ENCODE results near the gene TMEM259.

TMEM259 gene

DNA sequence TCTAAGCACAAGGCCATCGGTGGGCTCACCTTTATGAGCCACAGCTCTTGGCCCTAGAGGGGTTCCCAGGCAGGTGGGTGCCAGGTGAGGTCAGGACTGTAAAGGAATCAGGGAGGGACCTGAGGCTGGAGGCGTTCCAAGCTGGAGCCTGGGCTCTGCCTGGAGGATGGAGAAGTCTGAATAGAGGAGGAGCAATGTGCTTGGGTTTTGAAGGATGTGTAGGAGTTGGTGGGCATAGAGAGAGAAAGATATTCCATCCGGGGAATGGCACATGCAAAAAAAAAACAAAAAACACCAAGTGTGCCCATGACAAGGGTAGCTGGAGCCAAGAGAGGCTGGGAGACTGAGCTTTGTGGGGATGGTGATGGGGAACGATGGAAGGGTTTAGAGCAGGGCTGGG, 18.3 kb downstream of the TMEM259 start:
- no peak for DNase-seq (ENCODE audit: low spot score)

DNA sequence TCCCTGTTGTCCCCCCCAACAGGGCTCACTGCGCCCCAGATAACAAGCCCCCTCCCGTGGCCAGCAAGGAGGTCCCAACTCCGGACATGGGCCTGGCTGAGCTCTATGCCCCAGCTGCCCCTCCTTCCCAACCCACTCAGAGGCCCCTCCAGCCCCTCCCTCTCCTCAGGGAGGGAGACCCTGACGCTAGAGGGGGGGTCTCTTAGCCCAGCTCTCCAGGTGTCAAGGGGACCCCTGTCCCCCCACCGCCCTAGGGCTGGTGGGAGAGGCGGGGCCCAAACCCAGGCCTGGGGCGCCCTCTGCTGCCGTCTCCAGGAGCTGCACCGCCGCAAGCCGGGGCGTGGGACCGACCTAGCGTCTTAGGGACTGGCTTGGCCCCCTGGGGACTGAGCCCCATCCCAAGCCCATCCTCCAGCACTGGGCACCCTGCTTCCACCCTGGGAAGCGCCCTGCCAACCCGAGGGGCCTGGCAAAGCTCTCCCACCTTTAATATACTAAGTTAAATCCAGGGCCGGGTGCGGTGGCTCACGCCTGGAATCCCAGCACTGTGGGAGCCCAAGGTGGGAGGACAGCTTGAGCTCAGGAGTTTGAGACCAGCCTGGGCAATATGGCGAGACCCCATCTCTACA, 19.3 kb downstream of the TMEM259 start:
- no peak for DNase-seq (ENCODE audit: low spot score)

DNA sequence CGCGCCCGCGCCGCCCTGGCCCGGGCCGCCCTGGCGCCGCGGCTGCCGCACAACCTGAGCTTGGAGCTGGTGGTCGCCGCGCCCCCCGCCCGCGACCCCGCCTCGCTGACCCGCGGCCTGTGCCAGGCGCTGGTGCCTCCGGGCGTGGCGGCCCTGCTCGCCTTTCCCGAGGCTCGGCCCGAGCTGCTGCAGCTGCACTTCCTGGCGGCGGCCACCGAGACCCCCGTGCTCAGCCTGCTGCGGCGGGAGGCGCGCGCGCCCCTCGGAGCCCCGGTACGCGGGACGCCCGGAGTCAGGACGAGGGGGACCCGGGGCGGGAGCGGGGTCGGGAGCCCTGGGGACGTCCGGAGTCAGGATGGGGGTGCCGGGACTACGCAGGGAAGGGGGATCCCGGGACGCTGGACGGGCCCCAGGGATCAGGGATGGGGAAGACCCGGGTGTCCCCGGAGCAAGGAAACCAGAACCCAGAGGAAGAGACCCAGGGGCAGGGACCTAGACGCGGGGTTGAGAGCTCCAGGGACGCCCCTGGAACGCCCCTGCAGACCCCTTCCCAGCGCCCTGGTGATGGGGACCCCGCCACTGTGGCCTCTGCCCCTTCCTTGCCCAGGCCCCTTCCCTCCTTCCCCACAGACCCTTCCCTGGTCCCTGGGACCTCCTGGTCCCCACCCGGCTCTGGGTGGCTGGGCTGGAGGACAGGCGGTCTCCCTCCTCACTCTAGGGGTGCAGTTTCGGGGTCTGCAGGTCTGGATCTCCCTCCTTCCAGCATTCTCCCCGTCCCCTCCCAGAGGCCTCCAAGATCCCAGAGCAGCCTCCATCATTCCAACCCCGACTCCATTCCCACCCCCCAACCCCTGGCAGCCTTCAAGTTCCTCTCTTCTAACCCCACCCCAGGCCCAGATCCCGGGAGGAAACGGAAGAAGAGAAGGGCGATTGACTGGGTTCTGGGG, 20.1 kb downstream of the TMEM259 start:
- no peak for DNase-seq (ENCODE audit: low spot score)

DNA sequence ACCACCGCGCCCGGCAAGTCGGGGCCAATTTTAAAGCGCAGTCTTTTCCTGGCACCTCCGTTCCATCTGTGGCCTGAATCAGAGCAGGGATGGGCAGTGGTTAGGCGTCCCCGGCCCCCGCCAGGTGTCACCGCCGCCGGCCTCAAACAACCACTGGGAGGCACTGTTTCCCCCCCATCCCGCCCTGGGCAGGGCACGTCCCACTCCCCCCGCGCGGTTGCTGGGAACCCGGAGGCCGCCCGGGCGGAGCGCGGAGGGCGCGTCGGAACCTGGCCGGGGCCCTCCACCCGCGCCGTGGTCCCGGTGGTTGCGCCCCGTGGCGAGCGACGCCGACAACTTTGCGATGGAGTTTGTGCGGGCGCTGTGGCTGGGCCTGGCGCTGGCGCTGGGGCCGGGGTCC, 20.8 kb downstream of the TMEM259 start, which contains the start of gene GRIN3B:
Gene GRIN3B (plus strand): TSS at position 325 of the 400 bp plus-strand sequence. CDS start 19 bp downstream, at position 344.
- no peak for DNase-seq (ENCODE audit: low spot score)

DNA sequence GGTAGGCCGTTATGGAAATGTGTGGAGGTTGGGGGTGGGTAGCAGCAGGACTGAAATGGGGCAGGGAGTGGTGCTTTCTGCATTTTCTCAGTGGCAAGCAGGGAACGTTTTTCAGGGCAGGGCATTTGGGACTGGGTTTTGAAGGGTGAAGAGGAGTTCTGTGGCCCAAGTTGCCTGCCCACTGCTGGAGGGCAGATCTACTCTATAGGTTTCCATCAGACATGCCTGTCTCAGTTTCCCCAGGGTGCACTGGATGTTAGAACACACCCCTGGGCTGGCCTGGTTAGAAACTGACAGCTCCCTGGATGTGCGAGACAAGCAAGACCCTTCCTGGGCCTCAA, 21.6 kb downstream of the TMEM259 start:
- DNase-seq (ENCODE audit: low spot score): no peak

DNA sequence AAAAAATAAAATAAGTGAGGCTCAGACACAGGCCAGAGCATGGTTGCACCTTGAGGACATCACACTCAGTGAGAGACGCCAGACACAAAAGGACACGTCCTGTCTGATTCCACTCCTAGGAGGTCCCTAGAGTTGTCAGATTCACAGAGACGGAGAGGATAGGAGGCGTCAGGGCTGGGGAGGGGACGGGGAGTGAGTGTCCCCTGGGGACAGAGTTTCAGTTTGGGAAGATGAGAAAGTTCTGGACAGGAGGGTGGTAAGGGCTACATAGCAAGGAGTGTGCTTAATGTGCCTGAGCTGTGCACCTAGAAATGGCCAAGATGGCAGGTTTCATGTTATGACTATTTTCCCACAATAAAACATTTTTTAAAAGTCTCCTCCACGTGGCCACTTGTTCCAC, 22.9 kb downstream of the TMEM259 start:
- no peak for DNase-seq (ENCODE audit: low spot score)

DNA sequence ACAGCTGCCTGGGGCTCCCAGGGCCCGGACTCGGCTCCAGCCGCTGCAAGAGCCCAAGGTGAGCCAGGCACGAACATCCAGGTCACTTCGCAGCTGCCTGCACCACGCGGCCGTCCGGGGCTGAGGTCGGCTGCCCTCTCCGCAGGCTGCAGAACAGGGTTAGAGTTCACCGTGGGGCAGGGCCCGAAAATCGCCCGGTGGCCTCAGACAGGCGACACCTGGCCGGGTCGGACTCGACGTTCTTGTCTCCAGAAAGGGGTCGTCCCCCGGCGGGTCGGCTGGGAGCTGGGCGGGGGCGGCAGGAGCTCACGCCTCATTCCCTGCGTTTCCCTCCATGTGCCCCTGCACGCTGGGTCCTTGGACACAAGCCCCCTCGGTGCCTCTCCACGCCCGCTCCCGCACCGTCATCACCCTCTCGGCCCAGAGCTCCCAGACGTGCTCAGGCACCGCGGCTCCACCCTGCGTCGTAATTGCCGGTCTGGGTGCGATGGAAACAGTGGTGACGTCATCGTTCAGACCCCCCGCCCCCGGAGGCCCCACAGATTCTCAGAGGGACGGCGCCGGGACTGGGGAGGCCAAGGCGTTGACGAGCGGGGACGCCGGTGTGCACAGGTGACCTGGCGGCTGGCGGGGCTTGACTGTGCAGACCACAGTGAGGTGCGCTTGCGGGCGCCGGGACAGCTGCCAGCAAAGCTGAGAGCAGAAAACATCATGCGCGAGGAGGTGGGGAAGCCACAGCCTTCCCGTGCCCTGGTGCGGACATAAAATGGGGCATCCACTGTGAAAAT, 24.7 kb downstream of the TMEM259 start:
- DNase-seq (ENCODE audit: low spot score): no peak

DNA sequence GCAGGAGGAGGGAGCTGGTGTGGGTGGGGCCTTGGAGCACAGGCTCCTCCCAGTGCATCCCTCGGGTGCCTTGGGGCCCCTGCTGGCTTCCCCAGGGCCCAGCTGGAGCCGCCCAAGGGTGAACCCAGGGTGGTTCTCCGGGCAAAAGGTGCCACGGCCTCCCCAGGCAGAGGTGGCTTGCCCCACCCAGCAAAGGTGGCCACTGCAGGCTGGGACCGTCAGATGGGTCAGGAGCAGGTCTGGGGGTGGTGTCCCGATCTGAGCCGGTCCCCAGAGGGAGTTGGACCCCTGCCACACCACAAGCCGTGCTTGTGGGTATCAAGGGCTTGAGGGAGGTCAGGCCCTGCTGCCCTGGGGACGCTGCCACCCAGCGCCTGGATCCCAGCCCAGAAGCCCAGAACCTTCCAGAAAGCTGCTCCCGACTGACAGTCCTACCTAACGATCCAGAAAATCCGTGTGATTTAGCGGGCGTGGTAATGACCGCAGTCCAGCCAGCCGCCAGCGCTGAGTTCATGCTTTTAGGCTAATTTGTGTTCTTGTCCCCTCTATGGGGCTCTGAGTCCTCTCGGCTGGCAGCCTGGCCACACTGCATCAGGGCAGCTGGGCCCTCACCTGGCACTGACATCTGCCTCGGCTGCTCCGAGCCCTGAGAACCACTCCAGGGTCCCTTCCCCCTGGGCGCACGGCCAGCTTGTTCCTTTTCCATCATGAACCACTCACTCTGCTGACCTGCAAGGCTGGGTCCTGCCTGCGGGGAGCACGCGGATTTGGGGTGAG, 25.7 kb downstream of the TMEM259 start:
- DNase-seq (ENCODE audit: low spot score): no peak

DNA sequence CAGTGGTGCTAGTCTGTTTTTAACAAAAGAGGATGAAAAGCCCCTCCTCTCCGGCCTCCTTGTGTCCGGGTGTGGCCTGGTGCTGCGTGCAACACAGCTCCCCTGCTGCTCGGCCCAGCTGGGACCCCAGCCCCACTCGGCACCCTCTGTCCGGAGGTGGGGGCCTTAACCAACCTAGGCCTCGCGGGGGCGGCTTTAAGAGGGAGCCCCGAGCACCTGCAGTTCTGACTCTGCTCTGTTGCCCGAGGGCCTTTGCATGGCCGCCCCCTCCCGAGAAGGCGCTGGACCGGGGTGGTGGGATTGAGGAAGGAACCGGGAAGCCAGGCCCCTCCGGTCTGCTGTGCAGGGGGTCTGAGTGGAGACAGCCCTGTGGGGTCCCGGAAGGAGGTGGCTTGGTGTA, 26.4 kb downstream of the TMEM259 start:
- DNase-seq (ENCODE audit: low spot score): no peak

DNA sequence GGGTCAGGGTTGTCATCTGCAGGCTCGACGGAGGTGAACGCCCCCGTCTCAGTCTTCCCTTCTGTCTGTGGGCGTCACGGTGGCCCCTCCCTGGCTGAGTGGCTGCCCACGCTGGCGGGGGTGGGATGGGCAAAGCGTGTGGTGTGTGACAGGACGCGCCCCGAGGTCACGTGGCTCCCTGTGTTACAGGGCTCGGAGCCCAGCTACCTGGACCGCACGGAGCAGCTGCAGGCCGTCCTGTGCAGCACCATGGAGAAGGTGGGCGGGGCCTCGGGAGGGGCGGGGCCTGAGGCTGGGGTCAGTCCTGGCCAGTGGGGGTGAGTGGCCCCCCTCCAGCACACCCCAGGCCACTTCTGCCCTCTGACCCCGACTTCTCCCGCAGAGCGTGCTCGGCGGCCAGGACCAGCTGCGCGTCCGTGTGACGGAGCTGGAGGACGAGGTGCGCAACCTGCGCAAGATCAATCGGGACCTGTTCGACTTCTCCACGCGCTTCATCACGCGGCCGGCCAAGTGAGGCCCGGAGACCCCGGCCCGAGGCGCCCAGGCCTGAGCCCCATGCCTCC, 27.0 kb downstream of the TMEM259 start:
- no peak for DNase-seq (ENCODE audit: low spot score)

DNA sequence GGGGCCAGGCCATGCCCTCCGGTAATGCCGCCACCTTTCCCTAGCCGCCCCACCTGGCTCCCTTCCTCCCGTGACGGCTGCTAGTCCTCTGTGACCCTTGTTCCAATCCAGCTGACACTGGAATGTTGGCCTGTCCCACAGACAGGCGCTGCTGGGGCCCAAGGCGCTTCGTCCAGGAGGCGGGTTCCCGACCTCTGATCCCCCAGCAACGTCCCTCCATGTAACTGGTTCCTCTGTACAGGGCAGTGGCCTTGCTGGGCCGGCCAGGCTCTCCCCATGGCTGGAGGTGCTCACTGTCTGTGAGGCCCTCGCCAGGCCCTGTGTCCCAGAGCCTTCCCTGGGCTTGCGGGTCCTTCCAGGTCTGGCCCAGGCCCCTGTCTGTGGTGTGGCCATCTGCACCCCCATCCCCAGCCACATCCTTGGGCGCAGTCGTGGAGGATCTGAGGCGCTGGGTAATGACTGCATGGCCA, 27.5 kb downstream of the TMEM259 start:
- no peak for DNase-seq (ENCODE audit: low spot score)

DNA sequence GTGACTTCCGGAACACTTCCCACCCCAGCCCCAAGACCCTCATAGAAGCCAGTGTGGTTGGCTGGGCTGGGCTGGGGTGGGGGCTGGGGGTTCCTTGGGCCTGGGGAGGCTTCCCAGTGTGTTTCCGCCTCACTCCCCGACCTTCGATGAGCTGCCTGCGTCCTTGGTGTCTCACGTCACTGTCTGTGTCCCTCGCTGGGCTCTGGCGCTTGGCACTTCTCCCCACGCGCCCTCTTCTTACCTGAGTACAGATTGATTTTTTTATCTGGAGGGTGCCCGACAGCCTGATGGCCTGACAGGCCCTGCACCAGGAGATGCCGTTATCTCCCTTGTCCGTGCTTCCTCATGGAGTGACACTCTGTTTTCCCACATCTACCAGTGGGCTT, 28.3 kb downstream of the TMEM259 start:
- DNase-seq (ENCODE audit: low spot score): no peak

DNA sequence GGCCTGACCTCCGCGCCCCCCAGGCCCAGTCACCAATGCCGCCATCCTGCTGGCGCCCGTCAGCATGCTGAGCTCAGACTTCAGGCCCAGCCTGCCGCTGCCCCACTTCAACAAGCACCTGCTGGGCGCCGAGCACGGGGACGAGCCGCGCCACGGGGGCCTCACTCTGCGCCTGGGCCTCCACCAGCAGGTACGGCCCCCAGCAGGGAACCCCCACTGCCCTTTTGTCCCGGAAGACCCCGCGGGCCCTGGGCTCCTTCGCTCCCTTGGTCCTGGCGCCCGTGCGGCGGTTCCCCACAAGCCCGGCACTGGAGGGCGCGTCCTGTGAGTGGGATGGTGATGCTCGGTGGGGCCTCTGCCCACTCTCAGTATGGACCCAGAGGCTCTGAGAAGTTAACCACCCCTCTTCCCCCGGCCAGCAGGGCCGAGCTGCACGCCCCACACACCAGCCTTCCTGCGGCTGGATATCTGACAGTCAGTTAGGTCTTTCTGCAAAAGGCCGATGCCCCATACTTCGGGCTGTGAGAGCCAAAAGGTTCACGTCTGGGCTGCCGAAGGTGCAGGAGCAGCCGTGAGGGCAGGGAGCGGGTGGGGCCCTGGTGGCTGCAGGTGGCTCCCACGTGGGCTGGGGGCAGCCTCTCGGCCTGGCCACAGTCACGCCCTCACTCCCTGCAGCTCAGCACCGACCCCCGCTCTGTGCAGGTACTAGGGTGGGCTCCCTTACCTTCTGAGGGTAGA, 28.8 kb downstream of the TMEM259 start:
- no peak for DNase-seq (ENCODE audit: low spot score)

DNA sequence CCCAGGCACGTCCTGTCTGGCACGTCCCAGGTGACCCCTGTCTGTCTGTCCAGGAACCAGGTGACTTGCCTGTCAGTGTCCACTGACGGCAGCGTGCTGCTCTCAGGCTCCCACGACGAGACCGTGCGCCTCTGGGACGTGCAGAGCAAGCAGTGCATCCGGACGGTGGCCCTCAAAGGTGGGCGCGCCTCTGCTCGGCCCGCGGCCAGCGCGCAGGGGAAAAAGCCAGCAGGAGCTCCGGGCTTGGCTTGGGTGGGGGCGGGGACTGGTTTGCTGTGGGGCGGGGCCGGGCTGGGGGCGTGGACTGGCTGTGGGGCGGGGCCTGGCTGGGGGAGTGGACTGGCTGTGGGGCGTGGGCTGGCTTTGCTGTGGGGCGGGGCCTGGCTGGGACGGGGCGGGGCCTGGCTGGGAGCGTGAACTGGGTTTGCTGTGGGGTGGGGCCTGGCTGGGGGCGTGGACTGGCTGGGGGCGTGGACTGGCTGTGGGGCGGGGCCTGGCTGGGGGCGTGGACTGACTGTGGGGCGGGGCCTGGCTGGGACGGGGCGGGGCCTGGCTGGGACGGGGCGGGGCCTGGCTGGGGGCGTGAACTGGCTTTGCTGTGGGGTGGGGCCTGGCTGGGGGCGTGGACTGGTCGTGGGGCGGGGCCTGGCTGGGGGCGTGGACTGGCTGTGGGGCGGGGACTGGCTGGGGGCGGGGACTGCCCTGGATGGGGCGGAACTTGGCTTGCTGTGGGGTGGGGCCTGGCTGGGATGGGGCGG, 29.6 kb downstream of the TMEM259 start:
- DNase-seq (ENCODE audit: low spot score): peak; percentile 59

DNA sequence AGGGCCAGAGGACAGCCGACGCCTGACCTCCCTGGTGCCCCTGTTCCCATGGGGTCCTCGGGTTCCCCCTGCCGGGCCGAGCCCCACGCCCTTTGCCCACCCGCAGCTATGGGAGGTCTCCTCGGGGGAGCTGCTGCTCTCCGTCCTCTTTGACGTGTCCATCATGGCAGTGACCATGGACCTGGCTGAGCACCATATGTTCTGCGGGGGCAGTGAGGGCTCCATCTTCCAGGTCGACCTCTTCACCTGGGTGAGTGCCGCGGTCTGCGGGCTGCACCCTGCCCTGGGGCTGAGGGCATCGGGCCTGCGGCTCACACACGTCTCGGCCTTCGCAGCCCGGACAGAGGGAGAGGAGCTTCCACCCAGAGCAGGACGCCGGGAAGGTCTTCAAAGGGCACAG, 30.2 kb downstream of the TMEM259 start:
- no peak for DNase-seq (ENCODE audit: low spot score)

DNA sequence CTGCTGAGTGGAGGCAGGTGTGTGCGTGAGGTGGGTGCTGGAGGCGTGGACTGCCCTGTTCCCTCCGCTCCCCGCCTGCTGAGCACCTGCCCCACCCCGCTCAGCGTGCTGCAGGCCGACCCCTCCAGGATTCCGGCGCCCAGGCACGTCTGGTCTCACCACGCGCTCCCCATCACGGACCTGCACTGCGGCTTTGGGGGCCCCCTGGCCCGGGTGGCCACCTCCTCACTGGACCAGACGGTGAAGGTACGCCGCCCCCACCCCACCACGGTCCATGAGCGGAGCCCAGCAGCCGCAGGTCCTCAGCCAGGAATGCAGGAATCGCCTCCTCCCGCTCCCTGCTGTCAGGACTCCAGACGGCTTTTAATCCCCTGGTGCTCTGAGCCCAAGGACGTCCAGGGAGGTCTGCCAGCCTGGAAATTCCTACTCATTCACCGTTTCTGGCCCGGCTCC, 30.8 kb downstream of the TMEM259 start:
- DNase-seq (ENCODE audit: low spot score): no peak

DNA sequence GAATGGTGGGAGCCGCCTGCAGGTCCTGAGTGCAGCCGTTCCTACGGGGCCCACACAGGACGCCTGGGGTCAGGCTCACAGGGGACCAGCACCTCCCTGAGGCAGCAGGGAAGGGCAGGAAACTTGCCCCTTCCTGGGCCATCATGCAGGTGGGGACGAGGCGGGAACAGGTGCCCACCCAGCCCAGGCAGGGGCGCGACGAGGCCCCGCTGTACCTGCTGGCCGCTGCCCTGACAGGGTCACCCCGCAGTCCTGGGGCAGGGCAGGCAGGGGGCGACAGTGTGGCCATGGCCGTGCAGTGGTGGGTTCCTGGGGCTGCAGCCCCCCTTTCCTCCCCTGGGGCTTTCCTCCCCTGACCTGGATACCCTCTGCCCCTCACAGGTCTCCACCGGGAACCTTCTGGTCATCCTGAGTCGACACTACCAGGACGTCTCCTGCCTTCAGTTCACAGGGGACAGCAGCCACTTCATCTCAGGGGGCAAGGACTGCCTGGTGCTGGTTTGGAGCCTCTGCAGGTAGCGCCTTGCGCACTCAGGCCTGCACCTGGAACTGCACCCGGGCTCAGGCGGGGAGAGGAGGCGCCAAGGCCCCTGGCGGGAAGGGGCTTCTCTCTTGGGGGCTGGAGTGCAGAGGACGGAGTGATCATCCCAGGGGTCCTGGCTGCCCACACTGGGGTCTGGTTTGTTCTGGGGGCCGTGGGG, 31.4 kb downstream of the TMEM259 start:
- no peak for DNase-seq (ENCODE audit: low spot score)

DNA sequence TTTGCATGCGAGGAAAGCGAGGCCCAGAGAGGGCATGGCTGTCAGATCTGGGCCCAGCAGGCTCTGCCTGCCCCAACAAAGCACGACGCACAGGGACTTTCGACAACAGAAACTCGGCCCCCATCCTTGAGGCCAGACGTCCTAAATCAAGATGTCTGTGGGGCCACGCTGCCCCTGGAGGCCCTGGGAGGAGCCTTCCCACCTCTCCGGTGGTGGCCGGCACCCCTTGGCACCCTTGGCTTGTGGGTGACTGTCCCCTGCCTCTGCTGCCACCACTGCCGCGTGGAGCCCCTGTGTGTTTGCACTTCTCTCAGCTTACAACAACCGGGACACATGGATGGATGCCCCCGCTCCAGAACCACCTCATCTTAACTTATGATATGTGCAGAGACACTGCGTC, 32.4 kb downstream of the TMEM259 start:
- no peak for DNase-seq (ENCODE audit: low spot score)

DNA sequence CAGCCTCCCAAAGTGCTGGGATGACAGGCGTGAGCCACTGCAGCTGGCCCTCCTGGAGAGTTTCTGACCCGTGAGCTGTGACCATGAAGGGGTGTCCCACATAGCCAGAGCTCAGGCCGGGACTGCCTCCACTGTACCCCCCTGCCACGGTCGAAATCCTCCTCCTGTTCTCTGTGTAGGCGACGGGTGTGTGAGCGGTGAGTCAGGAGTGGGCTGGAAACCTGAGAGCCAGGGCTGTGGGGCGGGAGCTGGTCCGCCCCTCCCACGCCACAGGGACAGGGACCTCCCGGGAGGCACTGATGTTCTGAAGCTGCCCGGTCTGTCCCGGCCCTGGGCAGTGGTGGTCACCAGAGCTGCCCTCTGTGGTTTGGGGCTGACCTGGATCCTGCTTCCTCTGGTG, 32.8 kb downstream of the TMEM259 start:
- DNase-seq (ENCODE audit: low spot score): no peak
